Endothelial cell of umbilical vein (primary cell): Measurements from ENCODE around the gene P3H2.

Experiments
- CTCF ChIP-seq, 2 donors: IDR thresholded peaks; 1 replicate in 1 of 2; 2 replicates in 1 of 2; pipeline ENCODE4 v1.5.1; 2011; ENCODE audit warnings: low read length in 2 of 2, mild to moderate bottlenecking in 2 of 2, moderate library complexity in 2 of 2, control low read depth in 1 of 2, inconsistent platforms in 1 of 2, low read depth in 1 of 2; ENCODE audit not compliant: insufficient read depth in 1 of 2; ENCODE audit errors: extremely low read depth in 1 of 2
- POLR2A ChIP-seq: IDR thresholded peaks from 2 replicates; pipeline ENCODE4 v1.6.1; 2012; ENCODE audit warnings: low read depth, mild to moderate bottlenecking, control low read depth, low read length

GRCh38 chr3:189988322-189988721, 132.4 kb downstream of the P3H2 start:
- TF ChIP-seq CTCF (IDR thresholded peaks at IDR 0.05; ENCODE audit: extremely low read depth in 1 of 2, insufficient read depth in 1 of 2, low read depth in 1 of 2, low read length in 2 of 2) (no peak), POLR2A (no peak)
